Parathyroid adenoma (tissue), 2 donors: ENCODE data around the gene PEAK1.

Source experiments
- H2AFZ ChIP-seq: fragments of 300-600 bp; sonication (generic); one replicate; pipeline ENCODE4 v1.7.0; 2017; ENCODE audit warnings: antibody characterized with exemption, mild to moderate bottlenecking
- H3K27ac ChIP-seq: fragments of 300-600 bp; sonication (generic); one replicate; pipeline ENCODE4 v1.7.0; 2017
- H3K27me3 ChIP-seq: fragments of 300-600 bp; sonication (generic); one replicate; pipeline ENCODE4 v1.7.0; 2017; ENCODE audit warnings: low read length; ENCODE audit not compliant: control insufficient read depth, insufficient read depth
- H3K36me3 ChIP-seq: fragments of 300-600 bp; sonication (generic); one replicate; pipeline ENCODE4 v1.7.0; 2017; ENCODE audit warnings: low read length; ENCODE audit not compliant: control insufficient read depth, insufficient read depth
- H3K4me1 ChIP-seq: fragments of 300-600 bp; sonication (generic); one replicate; pipeline ENCODE4 v1.7.0; 2017; ENCODE audit warnings: control low read depth
- H3K4me2 ChIP-seq: fragments of 300-600 bp; sonication (generic); one replicate; pipeline ENCODE4 v1.7.0; 2017; ENCODE audit warnings: low read length
- H3K4me3 ChIP-seq: fragments of 300-600 bp; sonication (generic); one replicate; pipeline ENCODE4 v1.7.0; 2017; ENCODE audit warnings: low read depth, low read length
- H3K79me2 ChIP-seq: fragments of 300-600 bp; sonication (generic); one replicate; pipeline ENCODE4 v1.7.0; 2017; ENCODE audit warnings: control low read depth
- H3K9ac ChIP-seq: fragments of 300-600 bp; sonication (generic); one replicate; pipeline ENCODE4 v1.7.0; 2017; ENCODE audit warnings: mild to moderate bottlenecking
- H3K9me3 ChIP-seq: fragments of 300-600 bp; sonication (generic); one replicate; pipeline ENCODE4 v1.7.0; 2017; ENCODE audit warnings: low read length; ENCODE audit not compliant: control insufficient read depth
- TF ChIP-seq, protein P1 (sequence below): fragments of 300-600 bp; sonication (generic); IDR thresholded peaks from one replicate; pipeline ENCODE4 v1.7.0; 2017; ENCODE audit warnings: antibody characterized with exemption, mild to moderate bottlenecking
- donor health status: primary hyperparathyroidism.

PEAK1 gene

DNA sequence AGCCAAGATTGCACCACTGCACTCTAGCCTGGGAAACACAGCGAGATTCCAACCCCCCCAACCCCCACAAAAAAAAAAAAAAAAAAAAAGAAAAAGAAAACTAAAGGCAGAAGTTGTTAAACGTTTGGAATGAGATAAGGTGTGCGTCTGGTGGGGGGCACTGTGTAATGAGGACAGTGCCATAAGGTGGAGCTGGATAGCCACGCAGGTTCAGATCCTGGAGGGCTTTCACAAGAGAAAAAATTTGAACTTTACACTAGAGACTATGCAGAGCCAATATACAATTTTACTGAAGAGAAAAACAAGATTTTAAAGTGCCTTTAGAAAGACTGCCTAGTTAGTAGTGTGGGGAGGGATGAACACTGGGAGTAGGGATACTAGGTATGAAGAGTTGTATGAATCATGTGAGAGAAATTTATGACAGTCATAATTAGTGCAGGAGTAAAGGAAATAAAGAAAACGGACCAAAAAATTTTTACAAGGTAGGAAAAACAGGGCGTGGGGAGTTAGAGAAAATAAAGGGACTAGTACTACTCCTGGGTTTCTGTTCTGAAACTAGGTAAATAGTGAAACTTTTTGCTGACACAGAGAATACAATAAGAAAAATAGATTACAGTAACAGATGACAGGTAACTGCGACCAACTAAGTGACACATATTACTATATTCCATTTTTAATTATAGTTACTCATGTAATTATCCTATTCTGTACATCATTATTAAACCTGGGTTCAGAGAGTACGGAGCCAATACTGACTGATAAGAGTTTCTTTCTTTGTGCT, 108.1 kb downstream of the PEAK1 start:
- TF ChIP-seq, protein P1, sequence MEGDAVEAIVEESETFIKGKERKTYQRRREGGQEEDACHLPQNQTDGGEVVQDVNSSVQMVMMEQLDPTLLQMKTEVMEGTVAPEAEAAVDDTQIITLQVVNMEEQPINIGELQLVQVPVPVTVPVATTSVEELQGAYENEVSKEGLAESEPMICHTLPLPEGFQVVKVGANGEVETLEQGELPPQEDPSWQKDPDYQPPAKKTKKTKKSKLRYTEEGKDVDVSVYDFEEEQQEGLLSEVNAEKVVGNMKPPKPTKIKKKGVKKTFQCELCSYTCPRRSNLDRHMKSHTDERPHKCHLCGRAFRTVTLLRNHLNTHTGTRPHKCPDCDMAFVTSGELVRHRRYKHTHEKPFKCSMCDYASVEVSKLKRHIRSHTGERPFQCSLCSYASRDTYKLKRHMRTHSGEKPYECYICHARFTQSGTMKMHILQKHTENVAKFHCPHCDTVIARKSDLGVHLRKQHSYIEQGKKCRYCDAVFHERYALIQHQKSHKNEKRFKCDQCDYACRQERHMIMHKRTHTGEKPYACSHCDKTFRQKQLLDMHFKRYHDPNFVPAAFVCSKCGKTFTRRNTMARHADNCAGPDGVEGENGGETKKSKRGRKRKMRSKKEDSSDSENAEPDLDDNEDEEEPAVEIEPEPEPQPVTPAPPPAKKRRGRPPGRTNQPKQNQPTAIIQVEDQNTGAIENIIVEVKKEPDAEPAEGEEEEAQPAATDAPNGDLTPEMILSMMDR = no peak
- H3K27ac ChIP-seq = no peak overlapping the region
- H3K79me2 ChIP-seq = no peaks in the 10 kb centered on the region

DNA sequence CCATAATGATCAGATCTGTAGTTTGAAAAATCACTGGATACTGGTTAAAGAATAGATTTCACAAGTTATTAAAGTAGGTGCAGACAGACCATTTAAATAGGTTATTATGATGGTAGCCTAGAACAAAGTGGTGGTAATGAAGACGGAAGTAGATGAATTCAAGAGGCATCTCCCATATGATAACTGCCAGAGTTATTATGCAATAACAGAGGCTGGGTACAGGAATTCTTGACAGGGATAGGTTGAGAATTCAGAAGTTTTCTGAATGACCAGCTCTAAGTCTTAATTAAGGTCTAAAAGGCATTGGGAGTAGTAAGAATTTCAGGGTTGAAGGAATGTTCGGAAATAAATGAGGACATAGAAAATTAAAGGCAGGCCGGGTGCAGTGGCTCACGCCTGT, 108.9 kb downstream of the PEAK1 start:
- no peaks in the 10 kb centered on the region for H3K4me1 ChIP-seq
- no peaks in the 10 kb centered on the region for H3K36me3 ChIP-seq
- H3K79me2 ChIP-seq = no peaks in the 10 kb centered on the region
- H3K27me3 ChIP-seq = no peaks in the 10 kb centered on the region
- no peak overlapping the region for H3K4me2 ChIP-seq
- TF ChIP-seq, protein P1 = no peak
- no peak overlapping the region for H3K9ac ChIP-seq
- H3K4me3 ChIP-seq = no peak overlapping the region
- H2AFZ ChIP-seq = no peak overlapping the region
- no peaks in the 10 kb centered on the region for H3K9me3 ChIP-seq
- no peak overlapping the region for H3K27ac ChIP-seq

More for the DNA sequence above, 108.1 kb downstream of the PEAK1 start:
- no peaks in the 10 kb centered on the region for H3K4me1 ChIP-seq
- H2AFZ ChIP-seq = no peak overlapping the region
- no peaks in the 10 kb centered on the region for H3K9me3 ChIP-seq
- no peak overlapping the region for H3K4me3 ChIP-seq
- H3K27me3 ChIP-seq = no peaks in the 10 kb centered on the region
- no peaks in the 10 kb centered on the region for H3K36me3 ChIP-seq
- no peak overlapping the region for H3K9ac ChIP-seq
- H3K4me2 ChIP-seq = no peak overlapping the region

DNA sequence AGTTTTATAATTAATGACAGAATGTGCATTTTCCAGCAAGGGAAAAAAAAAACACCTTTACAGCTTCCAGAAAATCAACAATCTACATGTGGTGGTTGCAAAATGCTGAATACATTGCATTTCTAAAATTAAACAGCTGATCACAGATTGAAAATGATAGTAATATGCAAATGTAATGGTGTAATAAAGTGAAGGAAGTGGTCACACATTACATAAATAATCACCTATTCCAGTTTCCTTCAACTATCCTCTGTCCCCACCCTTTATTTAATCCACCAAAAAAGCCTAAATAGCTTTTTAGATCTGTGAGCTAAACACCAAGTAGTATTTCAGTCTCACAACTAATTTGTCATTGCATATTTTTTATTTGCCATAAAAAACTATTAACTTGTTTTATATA, 110.5 kb downstream of the PEAK1 start:
- Histone ChIP-seq H3K4me1 (no peaks in the 10 kb centered on the region), H3K27ac (no peak overlapping the region), H3K9me3 (no peaks in the 10 kb centered on the region), H3K36me3 (no peaks in the 10 kb centered on the region), H3K27me3 (no peaks in the 10 kb centered on the region), H3K4me3 (no peak overlapping the region), H3K9ac (no peak overlapping the region), H3K79me2 (no peaks in the 10 kb centered on the region), H3K4me2 (no peak overlapping the region), H2AFZ (no peak overlapping the region)
- TF ChIP-seq, protein P1 = no peak

DNA sequence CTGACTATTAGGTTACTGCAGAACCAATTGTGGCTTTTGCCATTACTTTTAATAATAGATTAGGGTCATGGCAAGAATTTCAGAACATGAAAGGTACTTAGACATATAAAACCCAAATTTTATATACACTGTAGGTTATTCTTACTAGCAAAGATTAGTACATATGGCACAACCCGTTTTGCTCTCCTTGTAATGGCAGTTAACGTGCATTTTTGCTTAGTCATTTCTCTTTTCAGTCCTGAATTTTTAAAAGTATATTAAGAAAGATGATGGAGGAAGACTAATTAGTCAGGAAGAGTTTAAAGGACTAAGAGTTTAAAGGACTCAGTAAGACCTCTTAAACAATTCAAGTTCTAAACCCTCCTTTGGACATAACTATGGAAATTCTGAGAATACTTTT, 114.0 kb downstream of the PEAK1 start:
- H3K27me3 ChIP-seq = no peaks in the 10 kb centered on the region
- TF ChIP-seq, protein P1 = no peak
- no peaks in the 10 kb centered on the region for H3K4me1 ChIP-seq
- H3K9ac ChIP-seq = no peak overlapping the region
- no peak overlapping the region for H2AFZ ChIP-seq
- H3K79me2 ChIP-seq = no peaks in the 10 kb centered on the region
- no peak overlapping the region for H3K4me3 ChIP-seq
- no peak overlapping the region for H3K4me2 ChIP-seq
- H3K27ac ChIP-seq = no peak overlapping the region
- no peaks in the 10 kb centered on the region for H3K9me3 ChIP-seq
- no peaks in the 10 kb centered on the region for H3K36me3 ChIP-seq
